Skeletal muscle satellite cell (primary cell): ENCODE data around the gene PRKCE.

Experiments used
- H3K27me3 ChIP-seq: 2 replicates; pipeline ENCODE4 v1.7.0; 2013; ENCODE audit warnings: low read length; ENCODE audit not compliant: control insufficient read depth, insufficient read depth
- H3K36me3 ChIP-seq: 2 replicates; pipeline ENCODE4 v1.7.0; 2013; ENCODE audit warnings: mild to moderate bottlenecking, control low read depth, low read length; ENCODE audit not compliant: insufficient read depth
- H3K4me1 ChIP-seq: 2 replicates; pipeline ENCODE4 v1.7.0; 2013; ENCODE audit warnings: low read length; ENCODE audit not compliant: control insufficient read depth, insufficient read depth
- H3K4me2 ChIP-seq: 2 replicates; pipeline ENCODE4 v1.7.0; 2013; ENCODE audit warnings: mild to moderate bottlenecking, low read length
- H3K4me3 ChIP-seq: 2 replicates; pipeline ENCODE4 v1.7.0; 2013; ENCODE audit warnings: low read length
- H3K9ac ChIP-seq: 2 replicates; pipeline ENCODE4 v1.7.0; 2013; ENCODE audit warnings: mild to moderate bottlenecking, low read depth, low read length, moderate library complexity
- H3K9me3 ChIP-seq: replicated peaks from 2 replicates; pipeline ENCODE4 v1.7.0; 2013; ENCODE audit warnings: mild to moderate bottlenecking, control low read depth, low read length

Gene PRKCE

DNA sequence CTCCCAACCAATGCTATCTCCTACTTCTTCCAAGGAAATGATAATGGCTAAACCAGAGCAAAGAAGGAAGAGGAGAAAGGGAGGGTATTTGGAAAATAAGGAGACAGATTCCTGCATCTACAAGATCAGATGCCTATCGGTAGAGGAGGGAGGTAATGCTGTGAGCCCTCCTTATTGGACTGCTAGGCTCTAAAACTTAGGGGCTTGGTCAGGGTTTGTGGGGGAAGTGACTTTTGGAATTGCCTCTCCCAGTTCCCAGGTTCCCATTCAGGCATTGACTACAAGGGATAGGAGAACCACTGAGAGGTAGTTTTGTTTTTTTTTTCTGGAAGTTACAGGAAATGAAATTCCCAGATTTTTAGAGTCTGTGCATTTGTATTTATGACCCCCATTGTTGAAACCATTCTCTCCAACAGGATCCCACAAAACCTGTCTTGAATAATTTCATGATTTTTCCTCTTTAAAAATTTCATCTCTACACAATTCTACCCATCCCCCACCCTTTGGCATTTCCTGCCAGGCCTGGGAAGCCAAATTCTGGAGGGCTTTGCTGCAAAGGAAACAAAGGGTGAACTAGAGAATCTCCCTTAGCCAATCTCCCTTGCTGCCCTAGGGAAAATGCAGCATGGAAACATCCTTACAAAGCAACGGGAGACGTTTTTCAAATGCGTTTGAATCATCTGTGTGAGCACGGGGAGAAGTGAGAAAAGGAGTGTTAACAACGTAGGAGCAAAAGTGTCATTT is 363.6 kb downstream of the PRKCE start:
- Histone ChIP-seq H3K4me2 (no peak overlapping the region), H3K36me3 (no peaks in the 10 kb centered on the region), H3K9me3 (no peaks in the 10 kb centered on the region), H3K9ac (peak overlapping the region; percentile 0), H3K4me3 (no peak overlapping the region), H3K27me3 (no peaks in the 10 kb centered on the region), H3K4me1 (peaks cover 14% of the 10 kb centered on the region)

DNA sequence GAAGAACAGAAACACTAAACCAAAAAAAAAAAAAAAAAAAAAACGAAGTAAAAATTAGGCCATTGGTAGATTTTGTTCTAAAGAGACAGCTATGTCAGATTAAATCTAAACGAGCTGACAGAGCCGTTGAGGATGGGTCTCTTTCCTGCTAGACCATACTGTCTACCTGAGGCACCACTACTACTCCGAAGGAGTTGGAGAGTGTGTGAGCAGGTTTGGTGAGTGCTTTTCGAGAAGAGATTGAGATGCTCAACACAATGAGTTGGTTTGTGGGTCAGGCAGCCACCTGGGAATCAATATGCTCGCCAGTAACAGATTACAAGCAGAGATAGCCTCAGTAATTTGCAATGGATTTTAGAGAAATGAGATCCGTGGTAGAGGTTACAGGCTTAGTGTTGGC is 364.2 kb downstream of the PRKCE start:
- Histone ChIP-seq H3K4me3 (no peak overlapping the region), H3K4me1 (peaks cover 14% of the 10 kb centered on the region), H3K9ac (peak overlapping the region; percentile 0), H3K4me2 (no peak overlapping the region), H3K36me3 (no peaks in the 10 kb centered on the region), H3K27me3 (no peaks in the 10 kb centered on the region), H3K9me3 (no peaks in the 10 kb centered on the region)

DNA sequence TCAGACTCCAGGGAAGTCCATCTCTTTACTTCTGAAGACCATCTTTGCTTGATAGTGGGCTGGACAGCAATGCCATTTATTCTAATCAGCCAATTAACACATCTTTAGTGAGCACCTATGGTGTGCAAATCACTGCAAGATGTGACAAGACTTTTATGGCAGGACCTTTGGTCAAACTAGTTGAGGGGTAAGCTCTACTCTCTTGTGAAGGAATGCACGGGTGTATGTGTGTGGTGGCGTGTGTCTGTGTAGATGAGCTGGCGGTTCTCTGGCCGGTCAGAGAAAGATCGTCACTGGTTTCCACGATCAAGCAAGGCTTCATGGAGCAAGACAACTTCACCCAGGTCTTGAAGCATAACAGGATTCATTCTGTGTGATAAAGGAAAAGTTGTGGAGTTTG is 364.6 kb downstream of the PRKCE start:
- Histone ChIP-seq H3K4me3 (no peak overlapping the region), H3K4me2 (no peak overlapping the region), H3K27me3 (no peaks in the 10 kb centered on the region), H3K9me3 (no peaks in the 10 kb centered on the region), H3K4me1 (peaks cover 14% of the 10 kb centered on the region), H3K36me3 (no peaks in the 10 kb centered on the region), H3K9ac (no peak overlapping the region)

DNA sequence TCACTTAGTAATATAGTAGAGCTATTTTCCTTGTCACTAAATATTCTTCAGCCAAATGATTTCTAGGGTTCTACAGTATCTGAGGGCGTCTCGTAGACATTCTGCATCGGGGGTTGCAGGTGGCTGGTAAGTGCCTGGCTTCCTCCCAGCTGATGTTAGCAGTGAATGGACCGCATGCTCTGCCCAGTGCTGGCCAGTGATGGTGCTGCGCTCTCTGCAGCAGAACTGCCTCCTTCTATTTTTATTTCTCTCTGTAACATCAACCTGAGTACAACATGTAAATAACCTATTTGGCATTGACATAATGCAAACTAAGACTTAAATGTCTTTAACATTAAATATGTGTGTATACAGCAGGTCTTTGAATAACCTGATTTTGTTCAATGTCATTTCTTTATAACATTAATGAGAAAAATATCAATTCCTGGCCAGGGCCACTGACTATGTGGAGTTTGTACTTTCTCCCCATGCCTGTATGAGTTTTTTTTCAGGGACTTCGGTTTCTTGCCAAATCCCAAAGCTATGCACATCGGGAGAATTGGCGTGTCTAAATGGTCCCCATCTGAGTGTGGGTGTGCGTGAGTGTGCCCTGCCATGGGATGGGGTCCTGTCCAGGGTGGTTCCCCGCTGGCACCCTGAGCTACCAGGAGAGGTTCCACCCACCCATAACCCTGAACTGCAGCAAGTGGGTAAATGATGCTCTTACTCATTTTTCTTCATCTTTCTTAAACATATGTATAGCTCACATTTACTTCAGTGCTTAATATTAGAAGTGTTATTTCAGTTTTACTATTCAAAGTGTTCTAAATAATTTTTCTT is 367.5 kb downstream of the PRKCE start:
- H3K36me3 ChIP-seq = no peaks in the 10 kb centered on the region
- H3K4me1 ChIP-seq = peaks cover 11% of the 10 kb centered on the region
- no peak overlapping the region for H3K9ac ChIP-seq
- H3K4me2 ChIP-seq = no peak overlapping the region
- H3K27me3 ChIP-seq = no peaks in the 10 kb centered on the region
- H3K4me3 ChIP-seq = no peak overlapping the region
- no peaks in the 10 kb centered on the region for H3K9me3 ChIP-seq

DNA sequence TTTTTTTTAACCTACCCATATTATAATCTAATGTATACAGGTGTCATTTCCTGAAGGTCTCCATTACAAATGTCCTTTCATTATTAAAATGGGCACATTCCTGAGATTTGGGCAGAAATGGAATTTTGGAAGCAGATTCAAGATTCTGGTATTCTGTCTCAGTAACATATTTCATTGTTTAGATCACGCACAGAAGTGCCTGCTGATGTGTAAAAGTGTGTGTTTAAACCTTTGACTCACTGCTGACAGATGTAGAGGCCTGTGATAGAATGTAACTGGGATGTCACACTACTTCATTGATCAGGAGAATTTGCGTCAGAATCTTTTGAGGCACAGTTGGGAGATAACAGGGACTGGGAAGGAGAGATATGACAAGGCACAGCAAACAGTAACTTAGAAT is 368.9 kb downstream of the PRKCE start:
- H3K36me3 ChIP-seq = no peaks in the 10 kb centered on the region
- H3K27me3 ChIP-seq = no peaks in the 10 kb centered on the region
- no peak overlapping the region for H3K4me3 ChIP-seq
- H3K4me2 ChIP-seq = no peak overlapping the region
- H3K4me1 ChIP-seq = peaks cover 4% of the 10 kb centered on the region
- no peaks in the 10 kb centered on the region for H3K9me3 ChIP-seq
- no peak overlapping the region for H3K9ac ChIP-seq

DNA sequence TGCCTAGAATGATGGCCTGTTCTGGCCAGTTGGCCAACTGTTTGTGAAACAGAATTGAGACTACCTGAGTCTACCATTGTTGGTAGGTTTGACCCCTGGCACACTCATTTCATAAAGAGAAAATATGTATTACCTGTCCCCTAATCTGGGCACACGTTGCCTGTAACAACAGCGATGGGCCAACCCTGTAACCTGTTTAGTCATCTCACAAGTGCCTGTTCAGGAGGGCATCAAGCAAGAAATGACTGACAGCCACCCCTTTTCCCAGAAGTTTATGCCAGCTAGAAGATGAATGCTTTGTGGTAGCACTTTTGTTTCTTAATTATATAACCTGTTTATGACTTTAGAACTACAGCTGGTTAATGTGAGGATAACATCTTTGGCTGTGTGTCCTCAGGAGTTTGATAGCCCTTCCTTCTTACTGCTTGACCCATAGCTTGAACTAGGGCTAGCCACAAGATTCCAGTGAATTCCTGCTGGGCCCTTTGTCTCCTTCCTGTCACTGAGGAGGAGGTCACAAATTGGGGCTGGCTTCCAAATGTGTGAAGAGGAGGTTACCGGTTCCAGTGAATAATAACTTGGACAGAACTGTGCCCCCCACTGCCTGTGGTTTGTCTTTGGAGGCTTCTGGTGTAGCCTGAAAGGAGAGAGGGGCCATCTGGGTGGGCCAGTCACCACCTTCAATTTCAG is 371.8 kb downstream of the PRKCE start:
- no peaks in the 10 kb centered on the region for H3K27me3 ChIP-seq
- H3K36me3 ChIP-seq = no peaks in the 10 kb centered on the region
- H3K9ac ChIP-seq = no peak overlapping the region
- H3K4me1 ChIP-seq = no peaks in the 10 kb centered on the region
- H3K9me3 ChIP-seq = no peaks in the 10 kb centered on the region
- no peak overlapping the region for H3K4me2 ChIP-seq
- H3K4me3 ChIP-seq = no peak overlapping the region

DNA sequence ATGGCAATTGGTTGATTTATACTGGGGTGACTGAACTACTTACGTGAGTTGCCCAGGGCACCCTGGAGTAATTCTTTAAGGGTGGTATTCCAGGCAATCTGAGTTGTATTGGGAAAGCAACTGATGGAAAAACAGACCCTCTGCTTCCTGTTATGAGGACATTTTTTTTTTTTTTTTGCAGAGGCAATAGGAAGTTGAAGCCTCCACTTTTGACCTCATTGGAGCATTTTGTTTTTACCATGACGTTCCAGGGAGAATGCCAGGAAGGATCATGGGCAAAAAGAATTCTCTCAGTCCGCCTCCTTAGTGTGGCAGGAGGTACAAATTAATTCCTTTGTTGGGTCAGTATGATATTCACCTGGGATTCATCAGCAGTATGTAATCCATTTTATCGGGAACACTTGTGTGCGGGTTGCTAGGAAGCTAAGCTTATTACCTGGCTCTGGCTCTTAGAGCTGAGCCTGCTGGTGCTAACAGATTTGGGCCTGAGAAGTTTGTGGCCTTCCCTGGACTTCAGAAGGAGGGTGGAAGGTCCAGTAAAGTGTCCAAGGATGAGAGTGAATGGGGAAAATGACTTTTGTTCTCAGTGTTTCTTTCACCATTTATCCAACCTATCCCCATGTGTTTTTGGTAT is 372.8 kb downstream of the PRKCE start:
- Histone ChIP-seq H3K4me2 (no peak overlapping the region), H3K27me3 (no peaks in the 10 kb centered on the region), H3K4me1 (no peaks in the 10 kb centered on the region), H3K36me3 (no peaks in the 10 kb centered on the region), H3K4me3 (no peak overlapping the region), H3K9me3 (no peaks in the 10 kb centered on the region), H3K9ac (no peak overlapping the region)

DNA sequence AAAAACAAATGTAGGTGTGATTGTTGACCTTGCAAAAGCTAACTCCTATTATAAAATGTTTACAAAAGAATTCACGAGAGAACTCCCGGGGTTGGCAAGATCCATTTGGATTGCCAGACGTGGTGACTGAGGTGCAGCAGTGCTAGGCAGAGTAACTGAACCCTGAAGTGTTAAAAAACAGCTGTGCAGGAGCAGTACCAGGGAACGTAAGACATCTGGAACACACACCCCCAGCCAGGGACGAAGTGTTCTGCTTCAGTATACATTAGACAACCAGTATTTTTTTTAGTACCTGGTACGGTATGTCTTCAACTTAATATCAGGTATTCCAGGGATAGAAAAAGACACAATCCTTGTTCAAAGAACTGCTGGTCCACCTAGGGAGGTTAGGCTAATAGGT is 373.6 kb downstream of the PRKCE start:
- no peaks in the 10 kb centered on the region for H3K9me3 ChIP-seq
- no peak overlapping the region for H3K4me3 ChIP-seq
- H3K4me1 ChIP-seq = no peaks in the 10 kb centered on the region
- no peak overlapping the region for H3K9ac ChIP-seq
- H3K4me2 ChIP-seq = no peak overlapping the region
- H3K27me3 ChIP-seq = no peaks in the 10 kb centered on the region
- H3K36me3 ChIP-seq = no peaks in the 10 kb centered on the region

DNA sequence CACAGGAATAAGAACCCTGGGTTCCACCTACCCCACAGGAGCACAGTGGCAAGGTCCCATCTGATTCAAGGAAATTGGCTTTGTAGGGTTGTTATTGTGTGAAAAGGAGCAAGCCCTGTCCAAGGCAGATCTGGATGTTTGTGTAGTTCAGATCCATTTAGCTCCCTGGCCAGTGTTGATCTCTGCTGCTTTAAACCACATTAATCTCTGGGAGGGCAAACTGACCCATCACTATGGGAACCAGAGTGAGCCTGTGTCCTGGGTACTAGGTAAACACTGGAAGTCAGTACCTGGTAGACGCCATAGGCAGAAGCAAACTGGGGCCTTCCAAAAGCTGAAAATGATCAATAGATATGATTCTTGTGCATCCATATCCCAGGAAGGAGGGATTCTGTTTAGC is 374.2 kb downstream of the PRKCE start:
- H3K4me1 ChIP-seq = no peaks in the 10 kb centered on the region
- H3K27me3 ChIP-seq = no peaks in the 10 kb centered on the region
- no peak overlapping the region for H3K4me3 ChIP-seq
- H3K9me3 ChIP-seq = no peaks in the 10 kb centered on the region
- no peak overlapping the region for H3K9ac ChIP-seq
- no peak overlapping the region for H3K4me2 ChIP-seq
- no peaks in the 10 kb centered on the region for H3K36me3 ChIP-seq

DNA sequence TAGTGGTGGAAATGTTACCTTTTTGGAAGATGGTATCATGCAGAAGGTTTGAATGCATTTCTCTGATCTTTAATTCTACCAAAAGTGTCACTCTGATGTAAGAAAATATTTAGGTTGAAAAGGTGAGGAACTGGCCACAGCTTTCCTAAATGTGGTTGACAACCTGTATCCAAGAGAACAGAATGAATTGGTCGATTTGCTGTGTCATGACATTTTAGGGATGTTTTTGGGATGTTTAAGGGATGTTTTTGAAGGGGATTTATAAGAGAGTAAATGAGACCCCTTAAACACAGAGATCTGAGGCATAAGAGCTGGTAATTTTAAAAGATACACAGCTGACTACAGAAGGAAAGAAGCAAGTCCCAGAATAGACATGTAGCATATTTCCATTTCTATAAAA is 375.0 kb downstream of the PRKCE start:
- Histone ChIP-seq H3K36me3 (no peaks in the 10 kb centered on the region), H3K9me3 (no peaks in the 10 kb centered on the region), H3K9ac (no peak overlapping the region), H3K4me1 (no peaks in the 10 kb centered on the region), H3K27me3 (no peaks in the 10 kb centered on the region), H3K4me2 (no peak overlapping the region), H3K4me3 (no peak overlapping the region)

DNA sequence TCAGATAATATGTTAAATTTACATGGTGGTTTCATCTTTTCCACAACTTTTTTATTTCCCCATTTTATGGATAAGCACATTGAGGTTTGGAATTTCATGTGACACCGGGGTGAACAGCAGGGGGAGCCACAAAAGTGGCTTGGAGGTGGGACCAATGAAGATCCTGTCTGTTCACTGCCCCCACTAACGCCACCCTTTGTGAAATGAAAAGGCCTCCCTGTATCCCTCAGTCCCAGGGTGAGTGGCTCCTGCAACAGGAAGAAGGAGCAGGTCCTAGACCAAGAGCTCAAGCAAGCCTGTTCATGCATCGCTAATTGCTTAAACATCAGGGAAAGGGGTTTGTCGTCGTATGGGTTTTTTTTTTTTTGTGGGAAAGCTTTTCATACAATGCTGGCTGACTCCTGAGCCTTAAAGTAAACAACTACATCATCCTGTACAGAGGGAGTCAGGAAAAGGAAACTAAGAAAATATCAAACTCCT is 377.9 kb downstream of the PRKCE start:
- no peaks in the 10 kb centered on the region for H3K36me3 ChIP-seq
- H3K9ac ChIP-seq = no peak overlapping the region
- H3K4me1 ChIP-seq = peaks cover 12% of the 10 kb centered on the region
- no peaks in the 10 kb centered on the region for H3K27me3 ChIP-seq
- H3K4me3 ChIP-seq = no peak overlapping the region
- H3K9me3 ChIP-seq = no peaks in the 10 kb centered on the region
- no peak overlapping the region for H3K4me2 ChIP-seq
